ENCODE results near the gene NEURL1.

NEURL1 gene

GRCh38 chr10:103619424-103620351 is 126.2 kb downstream of the NEURL1 start:
- Histone ChIP-seq H3K4me2 (ENCODE audit: insufficient read depth, low read length, poor library complexity, severe bottlenecking) (no peak overlapping the region), H2AK5ac (ENCODE audit: low read depth, low read length) (no peak overlapping the region), H4K8ac (ENCODE audit: low read depth, low read length) (no peak overlapping the region), H3K27ac (replicated peaks; ENCODE audit: low read length) (no peak overlapping the region), H2BK15ac (ENCODE audit: low read length) (no peak overlapping the region), H3K9ac (ENCODE audit: low read depth, low read length, poor library complexity) (no peak overlapping the region), H3K18ac (ENCODE audit: low read length) (peak overlapping the region; percentile 57), H2BK5ac (ENCODE audit: low read length) (peak overlapping the region; percentile 68), H3K4me1 (ENCODE audit: control insufficient read depth in 2 of 2, insufficient read depth in 1 of 2, low read depth in 1 of 2, low read length in 2 of 2) (peaks cover 4 to 7% of the 10 kb centered on the region in 2 donors), H3K79me1 (ENCODE audit: low read depth, low read length) (no peaks in the 10 kb centered on the region), H3K27me3 (ENCODE audit: control insufficient read depth in 3 of 3, insufficient read depth in 3 of 3, low read depth in 1 of 3, low read length in 3 of 3) (no peaks in the 10 kb centered on the region), H3K14ac (ENCODE audit: low read length) (no peak overlapping the region), H2BK12ac (ENCODE audit: low read length) (no peak overlapping the region), H2BK120ac (ENCODE audit: low read depth, low read length) (no peak overlapping the region), H3K4ac (ENCODE audit: low read length) (no peak overlapping the region), H3K9me3 (replicated peaks in 1 of 2; ENCODE audit: control insufficient read depth in 2 of 2, insufficient read depth in 1 of 2, low read depth in 1 of 2, low read length in 2 of 2) (peaks cover 0 to 2% of the 10 kb centered on the region in 2 donors), H2AFZ (ENCODE audit: low read length) (no peak overlapping the region), H3K23ac (ENCODE audit: low read depth, low read length, poor library complexity) (no peak overlapping the region), H4K91ac (ENCODE audit: low read depth, low read length, poor library complexity) (no peak overlapping the region), H3K36me3 (replicated peaks in 1 of 2; ENCODE audit: control insufficient read depth in 2 of 2, insufficient read depth in 2 of 2, low read length in 2 of 2) (peaks cover 6 to 26% of the 10 kb centered on the region in 2 donors), H3K4me3 (ENCODE audit: low read length in 2 of 2) (no peak overlapping the region)
- WGBS, 2 donors (ENCODE audit: extremely low coverage in 2 of 2, insufficient read length in 2 of 2, insufficient replicate concordance in 1 of 2): no CpG with 5 or more reads among the region's 22 CpGs
- no peak for DNase-seq (ENCODE audit: low spot score)

- Histone ChIP-seq H3K27ac (replicated peaks; ENCODE audit: low read length) (no peak overlapping the region), H3K14ac (ENCODE audit: low read length) (no peak overlapping the region), H2BK12ac (ENCODE audit: low read length) (no peak overlapping the region), H2BK15ac (ENCODE audit: low read length) (no peak overlapping the region), H3K4me2 (ENCODE audit: insufficient read depth, low read length, poor library complexity, severe bottlenecking) (no peak overlapping the region), H2AFZ (ENCODE audit: low read length) (no peak overlapping the region), H3K4ac (ENCODE audit: low read length) (no peak overlapping the region), H3K9ac (ENCODE audit: low read depth, low read length, poor library complexity) (no peak overlapping the region), H3K79me1 (ENCODE audit: low read depth, low read length) (no peaks in the 10 kb centered on the region), H2AK5ac (ENCODE audit: low read depth, low read length) (no peak overlapping the region), H3K18ac (ENCODE audit: low read length) (peak overlapping the region; percentile 40), H3K9me3 (replicated peaks in 1 of 2; ENCODE audit: control insufficient read depth in 2 of 2, insufficient read depth in 1 of 2, low read depth in 1 of 2, low read length in 2 of 2) (peaks cover 0 to 2% of the 10 kb centered on the region in 2 donors), H3K4me1 (ENCODE audit: control insufficient read depth in 2 of 2, insufficient read depth in 1 of 2, low read depth in 1 of 2, low read length in 2 of 2) (peaks cover 2 to 6% of the 10 kb centered on the region in 2 donors), H4K91ac (ENCODE audit: low read depth, low read length, poor library complexity) (no peak overlapping the region), H2BK120ac (ENCODE audit: low read depth, low read length) (no peak overlapping the region), H3K23ac (ENCODE audit: low read depth, low read length, poor library complexity) (peak overlapping the region; percentile 53), H4K8ac (ENCODE audit: low read depth, low read length) (no peak overlapping the region), H3K27me3 (ENCODE audit: control insufficient read depth in 3 of 3, insufficient read depth in 3 of 3, low read depth in 1 of 3, low read length in 3 of 3) (no peaks in the 10 kb centered on the region), H2BK5ac (ENCODE audit: low read length) (no peak overlapping the region), H3K4me3 (ENCODE audit: low read length in 2 of 2) (no peak overlapping the region), H3K36me3 (replicated peaks in 1 of 2; ENCODE audit: control insufficient read depth in 2 of 2, insufficient read depth in 2 of 2, low read length in 2 of 2) (peaks cover 9 to 26% of the 10 kb centered on the region in 2 donors)
- no peak for DNase-seq (ENCODE audit: low spot score)
- no CpG with 5 or more reads among the region's 7 CpGs for WGBS, 2 donors (ENCODE audit: extremely low coverage in 2 of 2, insufficient read length in 2 of 2, insufficient replicate concordance in 1 of 2)
Observed at GRCh38 chr10:103620352-103620740, 126.8 kb downstream of the NEURL1 start.

GRCh38 chr10:103620891-103621782 is 127.6 kb downstream of the NEURL1 start:
- H2AK5ac ChIP-seq (ENCODE audit: low read depth, low read length): no peak overlapping the region
- H4K91ac ChIP-seq (ENCODE audit: low read depth, low read length, poor library complexity): no peak overlapping the region
- H3K27ac ChIP-seq (replicated peaks; ENCODE audit: low read length): no peak overlapping the region
- no peak for DNase-seq (ENCODE audit: low spot score)
- peak overlapping the region; percentile 30 for H2BK5ac ChIP-seq (ENCODE audit: low read length)
- H4K8ac ChIP-seq (ENCODE audit: low read depth, low read length): no peak overlapping the region
- H3K4ac ChIP-seq (ENCODE audit: low read length): no peak overlapping the region
- peak overlapping the region; percentile 22 for H2BK15ac ChIP-seq (ENCODE audit: low read length)
- peaks cover 11 to 28% of the 10 kb centered on the region in 2 donors for H3K36me3 ChIP-seq (replicated peaks in 1 of 2; ENCODE audit: control insufficient read depth in 2 of 2, insufficient read depth in 2 of 2, low read length in 2 of 2)
- no peak overlapping the region for H3K4me2 ChIP-seq (ENCODE audit: insufficient read depth, low read length, poor library complexity, severe bottlenecking)
- H3K4me1 ChIP-seq (ENCODE audit: control insufficient read depth in 2 of 2, insufficient read depth in 1 of 2, low read depth in 1 of 2, low read length in 2 of 2): peaks cover 0 to 6% of the 10 kb centered on the region in 2 donors
- no peaks in the 10 kb centered on the region for H3K79me1 ChIP-seq (ENCODE audit: low read depth, low read length)
- H2AFZ ChIP-seq (ENCODE audit: low read length): no peak overlapping the region
- H2BK12ac ChIP-seq (ENCODE audit: low read length): no peak overlapping the region
- no peak overlapping the region for H3K23ac ChIP-seq (ENCODE audit: low read depth, low read length, poor library complexity)
- no peaks in the 10 kb centered on the region for H3K27me3 ChIP-seq (ENCODE audit: control insufficient read depth in 3 of 3, insufficient read depth in 3 of 3, low read depth in 1 of 3, low read length in 3 of 3)
- no peak overlapping the region for H3K9ac ChIP-seq (ENCODE audit: low read depth, low read length, poor library complexity)
- H3K14ac ChIP-seq (ENCODE audit: low read length): no peak overlapping the region
- WGBS, 2 donors (ENCODE audit: extremely low coverage in 2 of 2, insufficient read length in 2 of 2, insufficient replicate concordance in 1 of 2): 100% methylated on average over 2 of the region's 15 CpGs; no CpG with 5 or more reads in 1 of the 2 donors
- no peak overlapping the region for H3K4me3 ChIP-seq (ENCODE audit: low read length in 2 of 2)
- peaks cover 0 to 2% of the 10 kb centered on the region in 2 donors for H3K9me3 ChIP-seq (replicated peaks in 1 of 2; ENCODE audit: control insufficient read depth in 2 of 2, insufficient read depth in 1 of 2, low read depth in 1 of 2, low read length in 2 of 2)
- H3K18ac ChIP-seq (ENCODE audit: low read length): peak overlapping the region; percentile 28
- H2BK120ac ChIP-seq (ENCODE audit: low read depth, low read length): no peak overlapping the region

GRCh38 chr10:103621783-103622125 is 128.2 kb downstream of the NEURL1 start:
- H2BK12ac ChIP-seq (ENCODE audit: low read length): no peak overlapping the region
- no peak overlapping the region for H2BK120ac ChIP-seq (ENCODE audit: low read depth, low read length)
- no CpG with 5 or more reads among the region's 4 CpGs for WGBS, 2 donors (ENCODE audit: extremely low coverage in 2 of 2, insufficient read length in 2 of 2, insufficient replicate concordance in 1 of 2)
- peak overlapping the region; percentile 4 for H3K18ac ChIP-seq (ENCODE audit: low read length)
- no peak overlapping the region for H3K4me3 ChIP-seq (ENCODE audit: low read length in 2 of 2)
- H2BK5ac ChIP-seq (ENCODE audit: low read length): peak overlapping the region; percentile 68
- DNase-seq (ENCODE audit: low spot score): no peak
- H2BK15ac ChIP-seq (ENCODE audit: low read length): no peak overlapping the region
- no peak overlapping the region for H4K91ac ChIP-seq (ENCODE audit: low read depth, low read length, poor library complexity)
- no peak overlapping the region for H2AFZ ChIP-seq (ENCODE audit: low read length)
- no peak overlapping the region for H3K4ac ChIP-seq (ENCODE audit: low read length)
- H3K36me3 ChIP-seq (replicated peaks in 1 of 2; ENCODE audit: control insufficient read depth in 2 of 2, insufficient read depth in 2 of 2, low read length in 2 of 2): peaks cover 12 to 27% of the 10 kb centered on the region in 2 donors
- H3K9me3 ChIP-seq (replicated peaks in 1 of 2; ENCODE audit: control insufficient read depth in 2 of 2, insufficient read depth in 1 of 2, low read depth in 1 of 2, low read length in 2 of 2): peaks cover 0 to 2% of the 10 kb centered on the region in 2 donors
- H3K23ac ChIP-seq (ENCODE audit: low read depth, low read length, poor library complexity): no peak overlapping the region
- H3K9ac ChIP-seq (ENCODE audit: low read depth, low read length, poor library complexity): no peak overlapping the region
- no peaks in the 10 kb centered on the region for H3K79me1 ChIP-seq (ENCODE audit: low read depth, low read length)
- H4K8ac ChIP-seq (ENCODE audit: low read depth, low read length): no peak overlapping the region
- no peak overlapping the region for H3K4me2 ChIP-seq (ENCODE audit: insufficient read depth, low read length, poor library complexity, severe bottlenecking)
- H3K27me3 ChIP-seq (ENCODE audit: control insufficient read depth in 3 of 3, insufficient read depth in 3 of 3, low read depth in 1 of 3, low read length in 3 of 3): no peaks in the 10 kb centered on the region
- H3K14ac ChIP-seq (ENCODE audit: low read length): no peak overlapping the region
- peaks cover 0 to 5% of the 10 kb centered on the region in 2 donors for H3K4me1 ChIP-seq (ENCODE audit: control insufficient read depth in 2 of 2, insufficient read depth in 1 of 2, low read depth in 1 of 2, low read length in 2 of 2)
- H2AK5ac ChIP-seq (ENCODE audit: low read depth, low read length): no peak overlapping the region
- no peak overlapping the region for H3K27ac ChIP-seq (replicated peaks; ENCODE audit: low read length)

All from neuronal stem cell (in vitro differentiated cells).